GM12878 (cell line): ENCODE results near the gene KIF5C.

Source experiments
- E2F8 ChIP-seq: fragments of 450-650 bp; IDR thresholded peaks from 2 replicates; pipeline ENCODE4 v1.6.1; 2018; ENCODE audit warnings: mild to moderate bottlenecking, low read depth, moderate library complexity; ENCODE audit not compliant: partially characterized antibody
- NBN ChIP-seq: fragments of 450-650 bp; IDR thresholded peaks from 2 replicates; pipeline ENCODE4 v1.6.1; 2016
- POLR2AphosphoS5 ChIP-seq: IDR thresholded peaks from 2 replicates; pipeline ENCODE4 v1.6.1; 2011; ENCODE audit warnings: mild to moderate bottlenecking, low read length, inconsistent platforms

DNA sequence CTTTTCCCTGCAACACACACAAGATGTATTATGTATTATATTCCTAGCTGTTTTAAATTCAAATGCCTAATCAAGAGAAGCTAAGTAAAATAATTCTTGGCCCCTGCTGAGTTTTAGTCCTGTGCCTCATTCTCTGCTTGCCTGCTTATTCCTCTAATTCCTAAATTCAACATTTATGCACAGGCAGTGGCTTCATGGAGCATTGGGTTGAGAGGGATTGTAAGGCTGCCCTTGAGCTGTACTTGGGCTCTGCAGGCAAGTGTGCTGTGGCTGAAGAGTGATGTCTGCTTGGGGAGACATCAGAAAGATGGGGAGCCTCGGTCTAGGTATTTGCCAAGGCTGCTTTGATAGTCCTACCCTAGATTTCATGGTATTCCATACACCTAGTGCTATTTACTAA is 27.8 kb downstream of the KIF5C start:
- no peak for TF ChIP-seq E2F8
- TF ChIP-seq NBN = no peak
- no peak for TF ChIP-seq POLR2AphosphoS5
